GM18508 (cell line): ENCODE results near the gene STAM2.

ENCODE experiments used
- ATAC-seq: cut with Tn5 transposase; IDR thresholded peaks from one replicate; pipeline ENCODE4 v1.9.1; 2021; ENCODE audit warnings: moderate number of reproducible peaks; ENCODE audit not compliant: insufficient read depth, unreplicated experiment

STAM2 gene

DNA sequence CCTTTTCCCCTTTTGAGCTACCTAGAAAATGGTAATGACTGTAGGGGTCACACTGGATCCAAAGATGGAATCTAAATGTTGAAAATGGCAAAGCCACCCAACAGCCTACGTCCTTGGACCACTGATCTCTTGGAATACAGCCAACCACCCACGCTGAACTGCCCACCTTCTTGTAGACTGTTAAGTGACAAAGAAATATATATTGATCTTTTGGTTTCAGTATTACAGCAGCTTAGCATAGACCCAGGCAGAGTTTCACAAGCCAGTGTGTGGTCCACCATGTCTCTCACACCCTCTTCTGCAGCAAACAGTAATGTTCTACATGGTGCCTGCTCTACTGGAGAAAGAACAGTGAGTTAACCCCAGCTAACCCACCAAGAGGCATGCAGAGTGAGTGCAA, 96.9 kb downstream of the STAM2 start:
- no peak for ATAC-seq

- ATAC-seq = no peak
These were observed 97.5 kb downstream of the STAM2 start for GRCh38 chr2:152078023-152078422.

GRCh38 chr2:152075461-152076050, 100.0 kb downstream of the STAM2 start:
- ATAC-seq = no peak

DNA sequence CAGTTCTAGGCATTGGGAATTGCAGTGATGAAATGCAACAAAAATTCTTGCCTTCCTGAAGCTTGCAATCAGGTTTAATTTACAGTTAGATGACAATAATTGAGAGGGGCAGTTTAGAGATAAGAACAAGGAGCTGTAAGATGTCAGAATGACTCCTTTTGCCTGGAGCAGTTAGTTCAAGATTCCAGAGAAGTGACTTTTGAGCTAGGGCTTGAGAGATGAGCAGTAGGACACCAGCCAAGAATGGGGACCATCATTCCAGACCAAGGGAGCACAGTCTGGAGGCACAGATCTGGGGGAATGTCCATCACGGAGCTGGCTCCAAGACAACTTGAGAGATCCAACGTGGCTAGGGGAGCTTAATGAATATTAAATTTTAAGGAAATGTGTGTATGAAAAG, 103.6 kb downstream of the STAM2 start:
- ATAC-seq = no peak

DNA sequence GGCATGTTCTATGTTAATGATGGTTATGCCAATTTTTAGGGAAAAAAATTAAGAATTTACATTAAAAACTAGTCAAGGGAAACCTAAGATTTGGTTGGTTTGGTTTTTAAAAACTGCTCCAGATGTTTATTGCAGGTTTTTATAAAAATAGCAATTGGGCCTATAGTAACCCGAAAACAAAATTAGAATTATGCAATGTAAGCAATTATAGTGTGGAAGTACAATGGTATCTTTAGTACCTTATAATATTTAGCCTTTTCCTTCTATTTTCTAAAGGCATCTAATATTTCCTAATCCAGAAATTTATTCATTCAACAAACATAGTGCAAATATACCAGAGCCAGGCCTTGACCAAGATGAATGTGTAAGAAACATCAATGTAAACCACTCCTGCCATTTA, 104.0 kb downstream of the STAM2 start:
- ATAC-seq = no peak

DNA sequence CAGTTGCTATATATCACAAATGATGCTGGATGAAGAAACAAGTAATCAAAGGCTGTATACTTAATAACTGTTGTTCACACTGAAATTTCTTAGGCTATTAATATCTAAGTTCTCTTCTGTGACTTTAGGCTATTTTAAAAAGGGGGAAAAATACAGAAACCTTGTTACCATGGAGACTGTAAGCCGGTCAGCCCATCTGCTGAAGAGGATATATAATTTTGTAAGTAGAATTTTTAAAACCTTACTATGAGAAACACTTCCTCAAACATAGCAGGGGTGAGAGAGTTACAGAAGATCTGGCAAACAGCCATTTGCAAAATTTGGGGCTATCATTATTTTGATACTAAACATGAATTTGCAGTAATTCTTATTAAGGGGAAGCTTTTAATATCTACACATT, 104.5 kb downstream of the STAM2 start:
- ATAC-seq = no peak

GRCh38 chr2:152068226-152068625, 107.3 kb downstream of the STAM2 start:
- no peak for ATAC-seq

DNA sequence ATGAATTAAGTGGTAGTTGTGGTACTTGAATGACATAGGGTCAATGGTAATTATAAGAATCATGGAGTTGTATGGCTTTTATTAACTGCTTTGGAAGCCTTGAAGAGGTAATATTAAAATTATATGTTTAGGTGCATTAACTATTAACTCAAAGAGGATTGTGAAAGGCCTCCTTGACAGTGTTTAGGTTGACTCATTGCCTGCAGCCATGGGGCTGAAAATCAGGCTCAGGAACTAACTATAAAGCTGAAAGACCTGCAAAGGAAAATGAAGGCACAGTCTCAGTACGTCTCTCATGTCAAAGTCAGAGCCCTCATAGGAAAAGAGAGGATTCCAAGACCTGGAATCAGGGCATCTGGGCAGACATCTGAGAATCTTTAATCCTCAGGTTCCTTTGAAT, 107.7 kb downstream of the STAM2 start:
- ATAC-seq = no peak
